Measurements from ENCODE around the gene DNAJB13.

GRCh38 chr11:73991471-73992006, 40.7 kb downstream of the DNAJB13 start:
- no peak for TF ChIP-seq POLR2A (IDR thresholded peaks at IDR 0.05; ENCODE audit: low read depth, low read length)
- no peak for TF ChIP-seq POLR2AphosphoS5 (IDR thresholded peaks at IDR 0.05; ENCODE audit: low read depth, low read length)
- TF ChIP-seq SPI1 (IDR thresholded peaks at IDR 0.05; ENCODE audit: low read depth, low read length): no peak

Data from GM12891 (cell line).